Measurements from ENCODE around the gene CTDSP1. TPM values are rescaled to one million over a fixed set of nuclear protein-coding genes. Genes with fewer than 3 reads are reported as not detected.

CTDSP1 gene
- polyA plus RNA-seq, 1 experiment, result 166 TPM

GRCh38 chr2:218392891-218393462 lies 6.7 kb upstream of the CTDSP1 start:
- ChIA-PET POLR2A (interaction anchor here (0.6 kb wide), 1 partner anchor 180 kb away, joined by 11 read pairs; no protein-coding TSS in a partner anchor), CTCF (interaction anchor here (0.6 to 2.0 kb wide), 4 partner anchors 56 to 120 kb away, joined by 3 to 6 read pairs (median 4); no protein-coding TSS in a partner anchor)
- Histone ChIP-seq H3K4me3 (ENCODE audit: low read depth, low read length) (no peak overlapping the region), H3K36me3 (ENCODE audit: control insufficient read depth, insufficient read depth, low read length) (no peaks in the 10 kb centered on the region), H3K27me3 (ENCODE audit: control insufficient read depth, insufficient read depth, low read length) (no peaks in the 10 kb centered on the region)
- TF ChIP-seq CTCF (IDR thresholded peaks at IDR 0.05; ENCODE audit: insufficient read depth, low read depth, low read length), result no peak
- no peak for DNase-seq (ENCODE audit: low read depth)

GRCh38 chr2:218393750-218394290 lies 5.8 kb upstream of the CTDSP1 start:
- no peak overlapping the region for H3K4me3 ChIP-seq (ENCODE audit: low read depth, low read length)
- no peak for DNase-seq (ENCODE audit: low read depth)
- no peaks in the 10 kb centered on the region for H3K36me3 ChIP-seq (ENCODE audit: control insufficient read depth, insufficient read depth, low read length)
- TF ChIP-seq CTCF (IDR thresholded peaks at IDR 0.05; ENCODE audit: insufficient read depth, low read depth, low read length), result no peak
- ChIA-PET POLR2A (no interaction called here), CTCF (interaction anchor here (0.6 to 2.0 kb wide), 9 partner anchors 9 to 208 kb away, joined by 3 to 6 read pairs (median 3); no protein-coding TSS in a partner anchor)
- H3K27me3 ChIP-seq (ENCODE audit: control insufficient read depth, insufficient read depth, low read length), result no peaks in the 10 kb centered on the region

- ChIA-PET CTCF (interaction anchor here (0.9 to 3.0 kb wide), 11 partner anchors 10 to 209 kb away, joined by 3 to 21 read pairs (median 4); no protein-coding TSS in a partner anchor), POLR2A (no interaction called here)
- no peak for TF ChIP-seq CTCF (IDR thresholded peaks at IDR 0.05; ENCODE audit: insufficient read depth, low read depth, low read length)
- no peak overlapping the region for H3K4me3 ChIP-seq (ENCODE audit: low read depth, low read length)
- no peak for DNase-seq (ENCODE audit: low read depth)
- H3K27me3 ChIP-seq (ENCODE audit: control insufficient read depth, insufficient read depth, low read length), result no peaks in the 10 kb centered on the region
- no peaks in the 10 kb centered on the region for H3K36me3 ChIP-seq (ENCODE audit: control insufficient read depth, insufficient read depth, low read length)
Observed at GRCh38 chr2:218394298-218395089, 5.2 kb upstream of the CTDSP1 start.

- ChIA-PET POLR2A (no interaction called here), CTCF (interaction anchor here (1.3 to 3.0 kb wide), 7 partner anchors 60 to 124 kb away, joined by 3 to 21 read pairs (median 6); partner anchors contain the start of gene TMBIM1)
- no peak for TF ChIP-seq CTCF (IDR thresholded peaks at IDR 0.05; ENCODE audit: insufficient read depth, low read depth, low read length)
- DNase-seq (ENCODE audit: low read depth), result no peak
- Histone ChIP-seq H3K27me3 (ENCODE audit: control insufficient read depth, insufficient read depth, low read length) (no peaks in the 10 kb centered on the region), H3K4me3 (ENCODE audit: low read depth, low read length) (no peak overlapping the region), H3K36me3 (ENCODE audit: control insufficient read depth, insufficient read depth, low read length) (no peaks in the 10 kb centered on the region)
Observed at GRCh38 chr2:218395090-218395444, 4.6 kb upstream of the CTDSP1 start.

- CTCF ChIA-PET, result interaction anchor here (1.1 to 3.0 kb wide), 11 partner anchors 9 to 124 kb away, joined by 3 to 21 read pairs (median 6); partner anchors contain the start of gene TMBIM1
- POLR2A ChIA-PET, result interaction anchor here (1.0 kb wide), 1 partner anchor 13 kb away, joined by 3 read pairs; no protein-coding TSS in a partner anchor
Observed at GRCh38 chr2:218395456-218395825, 4.2 kb upstream of the CTDSP1 start.

More at GRCh38 chr2:218395456-218395825, 4.2 kb upstream of the CTDSP1 start:
- H3K27me3 ChIP-seq (ENCODE audit: control insufficient read depth, insufficient read depth, low read length), result no peaks in the 10 kb centered on the region
- no peak for TF ChIP-seq CTCF (IDR thresholded peaks at IDR 0.05; ENCODE audit: insufficient read depth, low read depth, low read length)
- no peaks in the 10 kb centered on the region for H3K36me3 ChIP-seq (ENCODE audit: control insufficient read depth, insufficient read depth, low read length)
- peak overlapping the region; percentile 36 for H3K4me3 ChIP-seq (ENCODE audit: low read depth, low read length)
- no peak for DNase-seq (ENCODE audit: low read depth)

All from BJ (cell line).